ENCODE results near the gene ADGRB3. TPM values are rescaled to one million over a fixed set of nuclear protein-coding genes. Genes with fewer than 3 reads are reported as not detected.

The ADGRB3 gene
- total and polyA plus RNA-seq, 2 donors from 2014 or later: 0.26 to 2.2 TPM

DNA sequence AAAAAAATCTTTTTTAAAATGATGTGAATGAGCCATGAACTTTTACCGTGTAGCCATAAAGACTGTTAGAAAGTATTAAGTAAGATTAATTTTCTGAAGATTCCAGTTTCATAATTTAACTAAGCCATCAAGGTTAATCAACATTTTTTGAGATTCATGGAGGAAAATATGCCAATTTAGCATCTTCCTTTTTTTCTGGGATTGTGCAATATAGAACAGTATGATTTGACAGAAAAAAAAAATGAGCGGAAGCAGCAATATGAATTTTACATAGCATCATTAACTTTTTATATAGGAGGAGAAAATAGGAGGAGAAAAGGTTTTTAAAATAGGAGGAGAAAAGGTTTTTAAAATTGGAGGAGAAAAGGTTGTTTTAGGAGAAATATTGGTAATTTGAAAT is 306.3 kb downstream of the ADGRB3 start:
- intact Hi-C loops (cut with DNase I): no loop called here
- FAIRE-seq (no peak), DNase-seq (no peak)
- no peaks in the 10 kb centered on the region for H3K36me3 ChIP-seq (ENCODE audit: control insufficient read depth in 2 of 3, insufficient read depth in 3 of 3, low read length in 3 of 3)
- H3K27me3 ChIP-seq (ENCODE audit: control insufficient read depth, insufficient read depth, low read length): no peaks in the 10 kb centered on the region
- H3K27ac ChIP-seq (ENCODE audit: low read depth in 2 of 2, low read length in 2 of 2): no peak overlapping the region
- TF ChIP-seq CTCF (IDR thresholded peaks at IDR 0.05; ENCODE audit: borderline replicate concordance, extremely low read depth, insufficient read depth): no peak
- H3K9me3 ChIP-seq (ENCODE audit: control insufficient read depth in 2 of 3, insufficient read depth in 1 of 3, low read length in 3 of 3): no peaks in the 10 kb centered on the region
- no peaks in the 10 kb centered on the region for H3K4me1 ChIP-seq (ENCODE audit: control insufficient read depth in 2 of 3, insufficient read depth in 2 of 3, low read depth in 1 of 3, low read length in 3 of 3)
- no peak overlapping the region for H3K9ac ChIP-seq (ENCODE audit: low read length in 3 of 3)
- H3K4me3 ChIP-seq (ENCODE audit: low read length in 3 of 3): no peak overlapping the region

DNA sequence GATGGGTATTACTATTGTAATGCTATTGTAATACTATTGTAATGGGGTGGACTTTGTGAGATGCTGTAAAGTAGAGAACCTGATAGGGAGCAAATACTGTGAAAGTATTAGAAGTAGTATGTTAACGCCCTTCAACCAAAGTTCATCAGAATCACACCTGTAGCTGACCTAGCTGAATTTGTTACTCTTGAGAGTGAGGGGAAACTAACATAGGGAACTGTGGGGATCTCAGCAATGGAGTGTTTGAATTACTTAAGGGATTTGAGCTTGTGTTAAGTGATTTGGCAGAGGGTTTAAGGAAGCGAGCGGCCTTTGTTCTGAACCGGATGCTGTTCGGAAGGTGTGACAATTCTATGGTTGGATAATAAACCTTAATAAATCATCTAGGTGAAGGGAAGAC is 312.6 kb downstream of the ADGRB3 start:
- Histone ChIP-seq H3K9ac (ENCODE audit: low read length in 3 of 3) (no peak overlapping the region), H3K4me1 (ENCODE audit: control insufficient read depth in 2 of 3, insufficient read depth in 2 of 3, low read depth in 1 of 3, low read length in 3 of 3) (no peaks in the 10 kb centered on the region), H3K27me3 (ENCODE audit: control insufficient read depth, insufficient read depth, low read length) (no peaks in the 10 kb centered on the region), H3K4me3 (ENCODE audit: low read length in 3 of 3) (no peak overlapping the region), H3K9me3 (ENCODE audit: control insufficient read depth in 2 of 3, insufficient read depth in 1 of 3, low read length in 3 of 3) (no peaks in the 10 kb centered on the region), H3K36me3 (ENCODE audit: control insufficient read depth in 2 of 3, insufficient read depth in 3 of 3, low read length in 3 of 3) (no peaks in the 10 kb centered on the region), H3K27ac (ENCODE audit: low read depth in 2 of 2, low read length in 2 of 2) (no peak overlapping the region)
- DNase-seq (peak in 1 of 5 donors; percentile 4), FAIRE-seq (no peak)
- intact Hi-C loops (cut with DNase I): no loop called here
- no peak for TF ChIP-seq CTCF (IDR thresholded peaks at IDR 0.05; ENCODE audit: borderline replicate concordance, extremely low read depth, insufficient read depth)

DNA sequence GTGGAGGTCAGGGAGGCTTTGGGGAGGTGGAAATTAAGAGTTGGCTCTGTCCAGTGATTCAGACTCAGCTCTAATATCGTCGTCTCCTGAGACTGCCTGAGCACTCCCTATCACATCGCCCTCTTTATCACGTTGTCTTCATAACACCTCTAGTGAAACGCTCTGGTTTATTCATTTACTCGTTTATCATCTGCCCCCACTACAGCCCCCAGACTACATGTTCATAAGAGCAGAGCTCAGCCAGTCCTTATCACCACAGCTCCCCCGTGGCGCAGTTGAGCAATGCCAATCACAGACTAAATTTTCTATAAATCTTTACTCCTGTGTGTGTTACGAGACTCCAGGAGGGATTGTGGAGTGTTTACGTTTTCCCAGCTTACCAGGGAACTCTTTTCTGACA is 316.2 kb downstream of the ADGRB3 start:
- DNase-seq (no peak), FAIRE-seq (no peak)
- intact Hi-C loops (cut with DNase I): no loop called here
- H3K27me3 ChIP-seq (ENCODE audit: control insufficient read depth, insufficient read depth, low read length): no peaks in the 10 kb centered on the region
- no peak overlapping the region for H3K4me3 ChIP-seq (ENCODE audit: low read length in 3 of 3)
- no peaks in the 10 kb centered on the region for H3K9me3 ChIP-seq (ENCODE audit: control insufficient read depth in 2 of 3, insufficient read depth in 1 of 3, low read length in 3 of 3)
- H3K4me1 ChIP-seq (ENCODE audit: control insufficient read depth in 2 of 3, insufficient read depth in 2 of 3, low read depth in 1 of 3, low read length in 3 of 3): no peaks in the 10 kb centered on the region
- no peak overlapping the region for H3K27ac ChIP-seq (ENCODE audit: low read depth in 2 of 2, low read length in 2 of 2)
- no peak overlapping the region for H3K9ac ChIP-seq (ENCODE audit: low read length in 3 of 3)
- TF ChIP-seq CTCF (IDR thresholded peaks at IDR 0.05; ENCODE audit: borderline replicate concordance, extremely low read depth, insufficient read depth): no peak
- no peaks in the 10 kb centered on the region for H3K36me3 ChIP-seq (ENCODE audit: control insufficient read depth in 2 of 3, insufficient read depth in 3 of 3, low read length in 3 of 3)

DNA sequence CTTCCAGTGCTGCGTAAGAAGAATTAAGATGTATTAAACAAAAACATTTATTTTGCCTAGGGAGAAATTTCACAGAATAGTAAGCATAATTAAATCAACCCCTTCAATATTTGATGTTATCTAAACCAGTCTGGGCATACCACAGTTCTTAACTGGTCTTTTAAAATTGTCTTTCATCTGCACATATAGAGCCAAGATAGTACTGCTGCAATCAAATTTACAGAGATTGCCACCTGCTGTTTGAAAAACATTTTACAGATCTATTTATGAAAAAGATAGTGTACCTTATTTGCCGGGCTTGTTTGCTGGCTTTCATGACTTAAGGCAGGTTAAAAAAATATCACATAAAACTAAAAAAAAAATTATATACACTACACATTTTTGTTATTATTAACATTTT is 323.2 kb downstream of the ADGRB3 start:
- DNase-seq: peak in 2 of 5 donors; percentile 12
- Histone ChIP-seq H3K9me3 (ENCODE audit: control insufficient read depth in 2 of 3, insufficient read depth in 1 of 3, low read length in 3 of 3) (no peaks in the 10 kb centered on the region), H3K27me3 (ENCODE audit: control insufficient read depth, insufficient read depth, low read length) (no peaks in the 10 kb centered on the region), H3K27ac (ENCODE audit: low read depth in 2 of 2, low read length in 2 of 2) (no peak overlapping the region), H3K4me3 (ENCODE audit: low read length in 3 of 3) (no peak overlapping the region), H3K36me3 (ENCODE audit: control insufficient read depth in 2 of 3, insufficient read depth in 3 of 3, low read length in 3 of 3) (no peaks in the 10 kb centered on the region), H3K9ac (ENCODE audit: low read length in 3 of 3) (no peak overlapping the region), H3K4me1 (ENCODE audit: control insufficient read depth in 2 of 3, insufficient read depth in 2 of 3, low read depth in 1 of 3, low read length in 3 of 3) (no peaks in the 10 kb centered on the region)
- FAIRE-seq: no peak
- TF ChIP-seq CTCF (IDR thresholded peaks at IDR 0.05; ENCODE audit: borderline replicate concordance, extremely low read depth, insufficient read depth): no peak
- intact Hi-C loops (cut with DNase I): no loop called here

Measured in kidney (tissue), 14 donors.